BLaER1 treated with 17β-estradiol and CSF1 and Interleukin-3, amounts not matched to agents 10 nM and 100 nM (cell line): ENCODE data around the gene OR6J1.

Source experiments
- H3K27ac ChIP-seq, 11 experiments: shearing (Covaris generic); formaldehyde crosslinking; 2 replicates each; pipeline ENCODE4 v1.8.1; 2022
- H3K27me3 ChIP-seq, 11 experiments: shearing (Covaris generic); formaldehyde crosslinking; 2 replicates each; pipeline ENCODE4 v1.8.1; 2022
- H3K36me3 ChIP-seq, 11 experiments: shearing (Covaris generic); formaldehyde crosslinking; 2 replicates each; pipeline ENCODE4 v1.8.1; 2022
- H3K4me1 ChIP-seq, 10 experiments: shearing (Covaris generic); formaldehyde crosslinking; 2 replicates each; pipeline ENCODE4 v1.8.1; 2022
- H3K4me2 ChIP-seq, 11 experiments: shearing (Covaris generic); formaldehyde crosslinking; 2 replicates each; pipeline ENCODE4 v1.8.1; 2022
- H3K4me3 ChIP-seq, 10 experiments: shearing (Covaris generic); formaldehyde crosslinking; 2 replicates each; pipeline ENCODE4 v1.8.1; 2022
- H3K9ac ChIP-seq, 11 experiments: shearing (Covaris generic); formaldehyde crosslinking; 2 replicates each; pipeline ENCODE4 v1.8.1; 2022
- H3K9me3 ChIP-seq, 11 experiments: shearing (Covaris generic); formaldehyde crosslinking; replicated peaks in 1 of 11; 2 replicates each; pipeline ENCODE4 v1.8.1; 2022
- H4K20me1 ChIP-seq, 11 experiments: shearing (Covaris generic); formaldehyde crosslinking; 2 replicates each; pipeline ENCODE4 v1.8.1; 2022
- Cebpa-rat ChIP-seq, 11 experiments: shearing (Covaris generic); IDR thresholded peaks; 2 replicates each; pipeline ENCODE4 v1.8.1; 2022

Gene OR6J1

DNA sequence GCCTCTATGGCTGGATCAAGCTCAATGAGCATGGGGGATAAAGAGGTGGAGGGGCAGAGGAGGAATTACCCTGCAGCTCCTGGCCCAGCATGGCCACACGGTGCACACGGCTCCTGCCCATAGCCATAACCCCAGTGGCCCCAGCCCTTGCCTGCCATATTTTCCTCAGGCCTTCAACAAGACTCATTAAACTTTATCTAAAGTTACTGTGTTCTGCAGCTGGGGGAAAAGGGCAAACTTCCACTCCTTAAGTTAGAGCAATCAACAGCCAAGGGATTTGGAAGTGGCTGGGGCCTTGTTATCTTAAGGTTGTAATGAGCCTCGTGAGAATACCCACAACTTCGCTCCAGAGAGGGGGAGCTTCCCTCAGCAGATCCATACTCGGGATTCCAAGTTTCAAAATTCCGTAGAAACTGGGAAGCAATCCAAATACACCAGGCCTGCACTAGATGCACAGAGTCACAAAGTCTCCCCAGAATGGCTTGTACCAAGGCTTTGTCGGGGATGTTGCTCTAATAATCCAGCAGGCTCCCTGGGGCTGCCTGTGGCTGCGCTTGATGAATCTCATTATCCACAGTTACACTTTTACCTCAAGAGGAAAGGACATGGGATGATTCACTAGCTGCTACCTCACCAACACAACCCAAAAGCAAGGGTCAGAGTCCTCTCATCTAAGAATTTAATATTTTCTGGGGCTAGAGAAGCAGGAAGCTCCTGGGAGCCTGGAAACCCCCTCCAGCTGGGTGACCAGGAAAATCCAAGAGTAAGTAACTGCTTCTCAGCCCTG lies 13.0 kb upstream of the OR6J1 start:
- Histone ChIP-seq H3K9ac (no peak overlapping the region; a peak in 2 of 22 replicates), H3K4me2 (peak overlapping the region in 9 of 11 experiments; percentile 4 to 55 (median 35); a peak in 14 of 22 replicates), H4K20me1 (no peaks in the 10 kb centered on the region), H3K27me3 (no peaks in the 10 kb centered on the region), H3K4me1 (peaks cover 0 to 12% (median 10%) of the 10 kb centered on the region in 10 experiments; a peak in 15 of 20 replicates), H3K9me3 (no peaks in the 10 kb centered on the region), H3K36me3 (no peaks in the 10 kb centered on the region), H3K27ac (no peak overlapping the region), H3K4me3 (no peak overlapping the region)
- TF ChIP-seq Cebpa-rat (IDR thresholded peaks at IDR 0.05) = no peak

DNA sequence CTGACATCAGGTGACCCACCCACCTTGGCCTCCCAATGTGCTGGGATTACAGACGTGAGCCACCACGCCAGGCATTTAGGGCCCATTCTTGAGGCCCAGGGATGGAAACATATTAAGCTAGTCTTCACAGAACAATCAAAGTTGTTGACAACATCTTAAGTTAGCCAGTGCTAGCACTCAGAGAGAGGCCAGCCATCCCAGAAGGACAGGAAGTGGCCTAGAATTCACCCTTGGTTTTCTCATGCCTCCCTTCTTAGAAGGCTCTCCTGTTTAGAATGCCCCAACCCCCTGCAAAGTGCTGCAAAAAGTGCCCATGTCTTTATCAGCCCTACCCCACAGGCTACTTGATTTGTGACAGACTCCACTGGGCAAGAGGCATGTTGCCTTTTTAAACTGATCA lies 12.1 kb upstream of the OR6J1 start:
- Histone ChIP-seq H3K9me3 (no peaks in the 10 kb centered on the region), H3K4me3 (no peak overlapping the region), H3K4me1 (peaks cover 0 to 17% (median 10%) of the 10 kb centered on the region in 10 experiments; a peak in 15 of 20 replicates), H3K27ac (no peak overlapping the region), H4K20me1 (no peaks in the 10 kb centered on the region), H3K9ac (no peak overlapping the region), H3K4me2 (no peak overlapping the region), H3K36me3 (no peaks in the 10 kb centered on the region), H3K27me3 (no peaks in the 10 kb centered on the region)
- no peak for TF ChIP-seq Cebpa-rat (IDR thresholded peaks at IDR 0.05)

GRCh38 chr14:22653012-22653621 lies 9.0 kb upstream of the OR6J1 start:
- Histone ChIP-seq H3K36me3 (no peaks in the 10 kb centered on the region), H3K4me3 (no peak overlapping the region), H3K9me3 (no peaks in the 10 kb centered on the region), H3K9ac (no peak overlapping the region), H4K20me1 (no peaks in the 10 kb centered on the region), H3K4me2 (no peak overlapping the region), H3K4me1 (peaks cover 0 to 25% (median 12%) of the 10 kb centered on the region in 10 experiments; a peak in 15 of 20 replicates), H3K27ac (no peak overlapping the region), H3K27me3 (no peaks in the 10 kb centered on the region)
- TF ChIP-seq Cebpa-rat (IDR thresholded peaks at IDR 0.05) = no peak

DNA sequence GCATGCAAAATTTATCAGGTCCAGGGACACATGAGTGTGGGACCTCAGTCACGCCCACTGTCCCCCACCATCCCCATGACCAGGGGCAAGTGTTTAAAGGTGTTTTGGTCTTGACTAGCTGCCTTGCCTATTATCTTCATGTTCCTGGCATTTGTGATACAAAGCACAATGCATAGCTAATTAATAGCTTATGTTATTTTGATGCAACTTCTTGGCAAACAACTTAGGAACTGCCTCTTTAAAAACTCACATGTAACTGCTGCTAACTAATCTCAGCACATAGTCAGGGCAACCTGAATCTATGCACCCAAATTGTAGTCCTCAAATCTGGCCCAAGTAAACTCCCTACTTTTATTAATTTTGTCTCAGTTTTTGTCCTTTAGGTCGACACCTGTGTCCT lies 7.4 kb upstream of the OR6J1 start:
- no peak for TF ChIP-seq Cebpa-rat (IDR thresholded peaks at IDR 0.05)

GRCh38 chr14:22650960-22651521 lies 6.9 kb upstream of the OR6J1 start:
- H3K27ac ChIP-seq = no peak overlapping the region
- H3K4me3 ChIP-seq = no peak overlapping the region
- no peaks in the 10 kb centered on the region for H3K9me3 ChIP-seq
- H3K4me2 ChIP-seq = peak overlapping the region in 6 of 11 experiments; percentile 1 to 25 (median 12); a peak in 6 of 22 replicates
- no peaks in the 10 kb centered on the region for H3K27me3 ChIP-seq
- no peak for TF ChIP-seq Cebpa-rat (IDR thresholded peaks at IDR 0.05)
- H3K9ac ChIP-seq = no peak overlapping the region
- H3K4me1 ChIP-seq = peaks cover 4 to 14% (median 12%) of the 10 kb centered on the region in 10 experiments; a peak in 12 of 20 replicates
- H4K20me1 ChIP-seq = no peaks in the 10 kb centered on the region
- no peaks in the 10 kb centered on the region for H3K36me3 ChIP-seq

More for the DNA sequence above, 7.4 kb upstream of the OR6J1 start:
- peaks cover 3 to 14% (median 7%) of the 10 kb centered on the region in 10 experiments; a peak in 12 of 20 replicates for H3K4me1 ChIP-seq
- H3K4me3 ChIP-seq = no peak overlapping the region
- H3K9me3 ChIP-seq = no peaks in the 10 kb centered on the region
- no peak overlapping the region for H3K27ac ChIP-seq
- no peak overlapping the region for H3K9ac ChIP-seq
- H3K36me3 ChIP-seq = no peaks in the 10 kb centered on the region
- H4K20me1 ChIP-seq = no peaks in the 10 kb centered on the region
- H3K27me3 ChIP-seq = no peaks in the 10 kb centered on the region
- H3K4me2 ChIP-seq = peak overlapping the region in 4 of 11 experiments; percentile 1 to 22 (median 10); a peak in 3 of 22 replicates

GRCh38 chr14:22650046-22650739 lies 6.0 kb upstream of the OR6J1 start:
- no peaks in the 10 kb centered on the region for H3K9me3 ChIP-seq
- peaks cover 4 to 17% (median 13%) of the 10 kb centered on the region in 10 experiments; a peak in 12 of 20 replicates for H3K4me1 ChIP-seq
- no peak for TF ChIP-seq Cebpa-rat (IDR thresholded peaks at IDR 0.05)
- H3K27ac ChIP-seq = no peak overlapping the region; a peak in 1 of 22 replicates
- no peaks in the 10 kb centered on the region for H3K27me3 ChIP-seq
- H3K9ac ChIP-seq = no peak overlapping the region
- no peak overlapping the region for H3K4me3 ChIP-seq
- H4K20me1 ChIP-seq = no peaks in the 10 kb centered on the region
- H3K4me2 ChIP-seq = peak overlapping the region in 2 of 11 experiments; percentile 17 to 22; a peak in 2 of 22 replicates
- no peaks in the 10 kb centered on the region for H3K36me3 ChIP-seq

GRCh38 chr14:22648506-22648905 lies 4.4 kb upstream of the OR6J1 start:
- Histone ChIP-seq H3K9me3 (no peaks in the 10 kb centered on the region), H3K9ac (no peak overlapping the region), H3K27ac (no peak overlapping the region), H4K20me1 (no peaks in the 10 kb centered on the region), H3K4me2 (no peak overlapping the region), H3K4me3 (no peak overlapping the region), H3K4me1 (peaks cover 4 to 17% (median 13%) of the 10 kb centered on the region in 10 experiments; a peak in 12 of 20 replicates), H3K36me3 (no peaks in the 10 kb centered on the region), H3K27me3 (no peaks in the 10 kb centered on the region)
- TF ChIP-seq Cebpa-rat (IDR thresholded peaks at IDR 0.05) = no peak

- Histone ChIP-seq H3K4me1 (peaks cover 4 to 17% (median 13%) of the 10 kb centered on the region in 10 experiments; a peak in 12 of 20 replicates), H3K4me3 (no peak overlapping the region), H3K4me2 (peak overlapping the region in 4 of 11 experiments; percentile 11 to 50 (median 34); a peak in 6 of 22 replicates), H3K36me3 (no peaks in the 10 kb centered on the region), H3K27ac (no peak overlapping the region), H3K27me3 (no peaks in the 10 kb centered on the region), H4K20me1 (no peaks in the 10 kb centered on the region), H3K9ac (no peak overlapping the region), H3K9me3 (no peaks in the 10 kb centered on the region)
- no peak for TF ChIP-seq Cebpa-rat (IDR thresholded peaks at IDR 0.05)
Observed at GRCh38 chr14:22646570-22647254, 2.6 kb upstream of the OR6J1 start.
